Hepatocyte (in vitro differentiated cells): Measurements from ENCODE around the gene SIDT1. TPM values are rescaled to one million over a fixed set of nuclear protein-coding genes. Genes with fewer than 3 reads are reported as not detected.
A peak's percentile ranks its signal among the peaks of the same experiment; 100 is the strongest.

Experiments
- DNase-seq: peaks from one replicate; pipeline ENCODE4 v3.0.0-alpha.2; 2016; ENCODE audit warnings: low spot score
- H2AFZ ChIP-seq: fragments of 200-600 bp; sonication (generic); 2 replicates; pipeline ENCODE4 v1.6.0; 2016; ENCODE audit warnings: antibody characterized with exemption, mild to moderate bottlenecking
- H3K27ac ChIP-seq: fragments of 200-600 bp; sonication (generic); 2 replicates; pipeline ENCODE4 v1.5.1; 2016; ENCODE audit warnings: mild to moderate bottlenecking
- H3K27me3 ChIP-seq: fragments of 200-600 bp; sonication (generic); 2 replicates; pipeline ENCODE4 v1.6.1; 2016
- H3K36me3 ChIP-seq: fragments of 200-600 bp; sonication (generic); replicated peaks from 2 replicates; pipeline ENCODE4 v1.5.1; 2016; ENCODE audit warnings: low read depth; ENCODE audit not compliant: insufficient read depth
- H3K4me1 ChIP-seq: fragments of 200-600 bp; sonication (generic); 2 replicates; pipeline ENCODE4 v1.5.1; 2016; ENCODE audit warnings: mild to moderate bottlenecking, moderate library complexity; ENCODE audit not compliant: insufficient read depth
- H3K4me2 ChIP-seq: fragments of 200-600 bp; sonication (generic); 2 replicates; pipeline ENCODE4 v1.6.0; 2016
- H3K4me3 ChIP-seq: fragments of 200-600 bp; sonication (generic); 2 replicates; pipeline ENCODE4 v1.5.1; 2016; ENCODE audit warnings: mild to moderate bottlenecking
- H3K79me2 ChIP-seq: fragments of 200-600 bp; sonication (generic); 2 replicates; pipeline ENCODE4 v1.6.0; 2017; ENCODE audit warnings: mild to moderate bottlenecking
- H3K9me2 ChIP-seq: fragments of 200-600 bp; sonication (generic); replicated peaks from 2 replicates; pipeline ENCODE4 v1.6.0; 2017; ENCODE audit warnings: mild to moderate bottlenecking; ENCODE audit not compliant: insufficient read depth
- H3K9me3 ChIP-seq: fragments of 200-600 bp; sonication (generic); 2 replicates; pipeline ENCODE4 v1.5.1; 2016; ENCODE audit warnings: low read depth, mild to moderate bottlenecking
- H4K20me1 ChIP-seq: fragments of 200-600 bp; sonication (generic); 2 replicates; pipeline ENCODE4 v1.6.0; 2016; ENCODE audit warnings: mild to moderate bottlenecking; ENCODE audit not compliant: insufficient read depth, poor library complexity, severe bottlenecking
- CTCF ChIP-seq: fragments of 200-600 bp; sonication (generic); IDR thresholded peaks from 2 replicates; pipeline ENCODE4 v1.5.1; 2016; ENCODE audit warnings: antibody characterized with exemption, mild to moderate bottlenecking; ENCODE audit not compliant: poor library complexity
- EZH2 ChIP-seq: fragments of 200-600 bp; sonication (generic); IDR thresholded peaks from 2 replicates; pipeline ENCODE4 v1.6.1; 2016; ENCODE audit warnings: antibody characterized with exemption, mild to moderate bottlenecking, borderline replicate concordance
- EZH2phosphoT487 ChIP-seq: fragments of 200-600 bp; sonication (generic); IDR thresholded peaks from one replicate; pipeline ENCODE4 v1.6.1; 2018; ENCODE audit warnings: antibody characterized with exemption, mild to moderate bottlenecking, low read depth, moderate library complexity; ENCODE audit not compliant: unreplicated experiment, severe bottlenecking
- WGBS: methylation state at CpG from one replicate; pipeline ENCODE4 v1.1.6; 2016; ENCODE audit warnings: low lambda C conversion rate; ENCODE audit errors: missing lambda C conversion rate; 5-methylcytosine and 5-hydroxymethylcytosine counted together
- polyA plus RNA-seq: library from polyadenylated mRNA; unstranded; fragments of >200 nt; fragmentation: Nextera tagmentation; extraction: Ambion mirVana; gene quantifications from 2 replicates; pipeline ENCODE4 v1.2.1, GENCODE V29; 2016
- total RNA-seq: library from RNA; depleted of rRNA; stranded (reverse); fragments of >200 nt; gene quantifications from 2 replicates; pipeline ENCODE4 v1.2.3, GENCODE V29; 2014

The SIDT1 gene
- total and polyA plus RNA-seq, 2 experiments from 2014 or later = 0.18 to 0.90 TPM

- WGBS = 88% methylated on average over 3 of the region's 3 CpGs
- Histone ChIP-seq H3K4me2 (no peak overlapping the region), H3K9me2 (no peaks in the 10 kb centered on the region), H3K27ac (no peak overlapping the region), H4K20me1 (no peaks in the 10 kb centered on the region), H3K36me3 (no peaks in the 10 kb centered on the region), H3K4me3 (no peak overlapping the region), H3K27me3 (peaks cover 48% of the 10 kb centered on the region), H3K9me3 (no peaks in the 10 kb centered on the region), H3K79me2 (no peaks in the 10 kb centered on the region), H3K4me1 (no peaks in the 10 kb centered on the region), H2AFZ (no peak overlapping the region)
- DNase-seq = no peak
- TF ChIP-seq EZH2 (no peak), CTCF (no peak), EZH2phosphoT487 (no peak)
These were observed 9.1 kb upstream of the SIDT1 start for GRCh38 chr3:113523241-113523640.

- no peak overlapping the region for H3K27ac ChIP-seq
These were observed 561 bp downstream of the SIDT1 start for GRCh38 chr3:113532698-113533533.

GRCh38 chr3:113533534-113533892, 1.2 kb downstream of the SIDT1 start:
- H2AFZ ChIP-seq = peak overlapping the region; percentile 65
- no peak overlapping the region for H3K4me3 ChIP-seq
- WGBS = 21% methylated on average over 10 of the region's 10 CpGs
- TF ChIP-seq EZH2phosphoT487 (no peak), EZH2 (no peak), CTCF (no peak)
- H3K9me2 ChIP-seq = no peaks in the 10 kb centered on the region
- H3K36me3 ChIP-seq = no peaks in the 10 kb centered on the region
- peaks cover 72% of the 10 kb centered on the region for H3K27me3 ChIP-seq
- no peaks in the 10 kb centered on the region for H3K9me3 ChIP-seq
- no peaks in the 10 kb centered on the region for H3K79me2 ChIP-seq
- H4K20me1 ChIP-seq = no peaks in the 10 kb centered on the region
- H3K27ac ChIP-seq = no peak overlapping the region
- DNase-seq = no peak
- H3K4me1 ChIP-seq = no peaks in the 10 kb centered on the region
- peak overlapping the region; percentile 96 for H3K4me2 ChIP-seq

More at GRCh38 chr3:113532698-113533533, 561 bp downstream of the SIDT1 start:
- H2AFZ ChIP-seq = peak overlapping the region; percentile 65
- H3K4me2 ChIP-seq = peak overlapping the region; percentile 96
- H4K20me1 ChIP-seq = no peaks in the 10 kb centered on the region
- no peaks in the 10 kb centered on the region for H3K36me3 ChIP-seq
- no peaks in the 10 kb centered on the region for H3K9me2 ChIP-seq
- peak; percentile 33 for DNase-seq
- no peaks in the 10 kb centered on the region for H3K79me2 ChIP-seq
- peaks cover 77% of the 10 kb centered on the region for H3K27me3 ChIP-seq
- TF ChIP-seq EZH2phosphoT487 (no peak), CTCF (peak; percentile 2), EZH2 (peak; percentile 23)
- H3K4me3 ChIP-seq = peak overlapping the region; percentile 34
- H3K9me3 ChIP-seq = no peaks in the 10 kb centered on the region
- H3K4me1 ChIP-seq = no peaks in the 10 kb centered on the region
- 2% methylated on average over 57 of the region's 66 CpGs for WGBS
